Measurements from ENCODE around the gene CD82.

The CD82 gene

DNA sequence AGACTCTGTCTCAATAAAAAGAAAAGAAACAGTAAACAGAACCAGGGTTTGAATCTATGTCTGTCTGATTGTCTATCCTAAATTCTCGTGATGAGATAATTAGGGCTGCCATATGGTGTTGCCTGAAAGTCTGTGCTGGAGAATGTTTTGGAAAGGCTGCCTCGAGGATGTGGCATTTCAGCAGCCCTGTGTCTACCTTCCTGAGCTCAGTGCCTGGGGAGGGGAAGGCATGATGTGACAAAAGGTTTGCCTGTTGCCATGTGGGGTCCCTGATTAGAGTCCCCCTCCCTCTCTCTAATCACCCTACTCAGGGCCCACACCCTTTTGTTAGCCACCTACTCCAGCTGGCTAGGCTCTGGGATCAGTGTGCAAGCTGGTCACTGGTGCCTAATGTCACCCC is 15.2 kb downstream of the CD82 start:
- TF ChIP-seq SPI1 (IDR thresholded peaks at IDR 0.05; ENCODE audit: low read depth, low read length), result no peak
- TF ChIP-seq POLR2AphosphoS5 (IDR thresholded peaks at IDR 0.05; ENCODE audit: low read depth, low read length), result no peak
- TF ChIP-seq PAX5 (IDR thresholded peaks at IDR 0.05; ENCODE audit: insufficient read depth, low read length, severe bottlenecking), result no peak
- TF ChIP-seq POU2F2 (IDR thresholded peaks at IDR 0.05; ENCODE audit: low read depth, low read length), result no peak
- TF ChIP-seq POLR2A (IDR thresholded peaks at IDR 0.05; ENCODE audit: low read depth, low read length), result no peak
- TF ChIP-seq TAF1 (IDR thresholded peaks at IDR 0.05; ENCODE audit: low read depth, low read length), result no peak
- FAIRE-seq (no peak), DNase-seq (ENCODE audit: insufficient read length, low spot score) (no peak)

- DNase-seq (ENCODE audit: insufficient read length, low spot score), result no peak
- FAIRE-seq, result no peak
- TF ChIP-seq POLR2AphosphoS5 (IDR thresholded peaks at IDR 0.05; ENCODE audit: low read depth, low read length) (no peak), POLR2A (IDR thresholded peaks at IDR 0.05; ENCODE audit: low read depth, low read length) (no peak)
These were observed 15.8 kb downstream of the CD82 start for GRCh38 chr11:44581246-44581645.

DNA sequence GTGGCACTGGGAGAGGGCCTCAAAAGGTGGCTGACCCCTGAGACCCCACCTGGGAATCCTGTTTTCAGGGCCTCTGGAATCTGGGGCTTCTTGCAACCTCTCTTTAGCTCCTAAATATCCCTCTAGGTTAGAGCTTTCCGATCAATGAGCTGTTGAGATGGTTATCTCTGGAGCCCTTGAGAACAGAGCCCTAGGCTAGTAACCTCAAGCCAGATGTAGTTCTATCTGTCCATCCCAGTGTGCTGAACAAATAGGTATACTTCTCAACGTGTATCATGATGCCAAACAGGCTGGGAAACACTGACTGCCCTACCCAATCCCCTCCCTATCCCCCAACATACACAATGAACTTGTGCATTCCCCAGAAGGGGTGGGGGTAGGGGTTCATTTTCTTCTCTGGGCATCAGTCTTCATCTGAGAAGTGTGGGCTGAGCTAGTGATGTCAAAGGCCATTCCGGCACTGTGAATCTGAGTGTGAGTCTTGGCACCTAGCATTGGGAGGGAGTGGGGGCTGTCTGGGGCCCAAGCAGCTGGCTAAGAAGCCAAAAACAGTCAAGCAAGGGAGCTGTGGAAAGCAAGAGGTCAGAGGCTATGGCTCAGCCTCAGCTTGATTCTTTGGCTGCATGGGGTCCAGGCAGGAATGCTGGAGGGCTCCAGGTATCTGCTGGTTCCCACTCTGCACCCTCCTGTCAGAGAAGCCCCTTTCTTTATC is 17.3 kb downstream of the CD82 start:
- no peak for DNase-seq (ENCODE audit: insufficient read length, low spot score)
- no peak for TF ChIP-seq TAF1 (IDR thresholded peaks at IDR 0.05; ENCODE audit: low read depth, low read length)
- no peak for TF ChIP-seq PAX5 (IDR thresholded peaks at IDR 0.05; ENCODE audit: insufficient read depth, low read length, severe bottlenecking)
- TF ChIP-seq SPI1 (IDR thresholded peaks at IDR 0.05; ENCODE audit: low read depth, low read length), result no peak
- TF ChIP-seq POLR2A (IDR thresholded peaks at IDR 0.05; ENCODE audit: low read depth, low read length), result no peak
- no peak for TF ChIP-seq POLR2AphosphoS5 (IDR thresholded peaks at IDR 0.05; ENCODE audit: low read depth, low read length)
- no peak for TF ChIP-seq POU2F2 (IDR thresholded peaks at IDR 0.05; ENCODE audit: low read depth, low read length)
- no peak for FAIRE-seq

DNA sequence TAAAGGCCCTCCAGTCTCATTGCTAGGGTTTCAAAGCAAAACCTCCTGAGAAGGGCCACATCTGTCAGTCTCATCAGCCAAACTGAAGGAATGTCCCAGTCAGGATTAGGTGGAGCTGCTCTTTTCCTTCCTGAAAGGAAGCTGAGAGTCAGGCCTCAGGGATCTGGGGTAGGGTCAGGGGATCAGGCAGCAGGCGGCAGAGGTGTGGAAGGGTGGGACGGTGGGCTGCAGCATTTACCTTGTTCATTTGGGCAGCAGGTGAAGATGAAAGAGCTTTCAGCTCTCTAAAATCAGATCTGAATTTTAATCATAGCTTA is 17.8 kb downstream of the CD82 start:
- FAIRE-seq, result no peak

GRCh38 chr11:44585421-44585820 is 20.0 kb downstream of the CD82 start:
- FAIRE-seq, result no peak
- TF ChIP-seq SPI1 (IDR thresholded peaks at IDR 0.05; ENCODE audit: low read depth, low read length) (no peak), POLR2AphosphoS5 (IDR thresholded peaks at IDR 0.05; ENCODE audit: low read depth, low read length) (no peak), POLR2A (IDR thresholded peaks at IDR 0.05; ENCODE audit: low read depth, low read length) (no peak), PAX5 (IDR thresholded peaks at IDR 0.05; ENCODE audit: insufficient read depth, low read length, severe bottlenecking) (no peak)
- DNase-seq (ENCODE audit: insufficient read length, low spot score), result no peak

More for the DNA sequence above, 17.8 kb downstream of the CD82 start:
- no peak for TF ChIP-seq POLR2A (IDR thresholded peaks at IDR 0.05; ENCODE audit: low read depth, low read length)
- no peak for TF ChIP-seq SPI1 (IDR thresholded peaks at IDR 0.05; ENCODE audit: low read depth, low read length)
- no peak for TF ChIP-seq POU2F2 (IDR thresholded peaks at IDR 0.05; ENCODE audit: low read depth, low read length)
- TF ChIP-seq POLR2AphosphoS5 (IDR thresholded peaks at IDR 0.05; ENCODE audit: low read depth, low read length), result no peak
- no peak for TF ChIP-seq PAX5 (IDR thresholded peaks at IDR 0.05; ENCODE audit: insufficient read depth, low read length, severe bottlenecking)
- no peak for TF ChIP-seq TAF1 (IDR thresholded peaks at IDR 0.05; ENCODE audit: low read depth, low read length)
- no peak for DNase-seq (ENCODE audit: insufficient read length, low spot score)

GRCh38 chr11:44589301-44589700 is 23.8 kb downstream of the CD82 start:
- FAIRE-seq, result no peak
- no peak for DNase-seq (ENCODE audit: insufficient read length, low spot score)
- TF ChIP-seq PAX5 (IDR thresholded peaks at IDR 0.05; ENCODE audit: insufficient read depth, low read length, severe bottlenecking) (no peak), POLR2AphosphoS5 (IDR thresholded peaks at IDR 0.05; ENCODE audit: low read depth, low read length) (no peak), POU2F2 (IDR thresholded peaks at IDR 0.05; ENCODE audit: low read depth, low read length) (no peak), POLR2A (IDR thresholded peaks at IDR 0.05; ENCODE audit: low read depth, low read length) (no peak), SPI1 (IDR thresholded peaks at IDR 0.05; ENCODE audit: low read depth, low read length) (no peak), TAF1 (IDR thresholded peaks at IDR 0.05; ENCODE audit: low read depth, low read length) (no peak)

DNA sequence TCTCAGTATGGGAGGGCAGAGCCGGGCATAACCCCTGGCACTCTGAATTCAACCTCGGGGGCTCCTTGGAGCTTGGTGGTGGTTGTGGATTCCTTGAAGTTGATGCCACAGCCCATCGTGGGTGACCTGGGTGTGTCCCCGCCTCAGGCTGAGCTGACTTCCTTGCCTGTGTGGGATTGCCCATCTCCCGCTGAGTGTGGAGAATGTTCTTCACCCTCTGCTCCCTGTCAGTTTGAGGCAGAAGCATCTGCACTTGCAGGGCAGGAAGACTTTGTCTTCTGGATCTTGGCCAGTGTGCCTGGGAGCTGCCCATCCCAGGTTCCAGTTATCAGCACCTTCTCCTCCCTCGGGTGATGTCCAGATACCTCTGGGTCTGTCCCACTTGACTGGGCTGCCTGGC is 25.3 kb downstream of the CD82 start:
- FAIRE-seq (peak; percentile 16), DNase-seq (ENCODE audit: insufficient read length, low spot score) (no peak)
- no peak for TF ChIP-seq PAX5 (IDR thresholded peaks at IDR 0.05; ENCODE audit: insufficient read depth, low read length, severe bottlenecking)
- TF ChIP-seq POLR2AphosphoS5 (IDR thresholded peaks at IDR 0.05; ENCODE audit: low read depth, low read length), result no peak
- TF ChIP-seq POLR2A (IDR thresholded peaks at IDR 0.05; ENCODE audit: low read depth, low read length), result no peak
- no peak for TF ChIP-seq POU2F2 (IDR thresholded peaks at IDR 0.05; ENCODE audit: low read depth, low read length)
- TF ChIP-seq SPI1 (IDR thresholded peaks at IDR 0.05; ENCODE audit: low read depth, low read length), result no peak
- no peak for TF ChIP-seq TAF1 (IDR thresholded peaks at IDR 0.05; ENCODE audit: low read depth, low read length)

DNA sequence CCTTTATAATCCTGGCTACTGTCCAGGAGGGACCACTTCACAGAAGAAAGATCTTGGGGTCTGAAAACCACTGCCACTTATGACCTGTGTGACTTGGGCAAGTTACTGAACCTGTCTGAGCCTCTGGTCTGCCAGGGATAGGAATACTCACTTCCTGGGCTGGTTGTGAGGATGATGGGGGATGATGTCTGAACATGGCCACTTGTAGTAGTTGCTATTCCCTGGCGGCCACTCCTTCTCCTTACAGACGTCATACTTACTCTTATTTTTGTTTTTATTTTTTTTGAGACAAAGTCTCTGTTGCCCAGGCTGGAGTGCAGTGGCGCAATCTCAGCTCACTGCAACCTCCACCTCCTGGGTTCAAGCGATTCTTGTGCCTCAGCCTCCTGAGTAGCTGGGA is 26.1 kb downstream of the CD82 start:
- DNase-seq (ENCODE audit: insufficient read length, low spot score) (no peak), FAIRE-seq (no peak)
- TF ChIP-seq PAX5 (IDR thresholded peaks at IDR 0.05; ENCODE audit: insufficient read depth, low read length, severe bottlenecking), result no peak
- TF ChIP-seq TAF1 (IDR thresholded peaks at IDR 0.05; ENCODE audit: low read depth, low read length), result no peak

DNA sequence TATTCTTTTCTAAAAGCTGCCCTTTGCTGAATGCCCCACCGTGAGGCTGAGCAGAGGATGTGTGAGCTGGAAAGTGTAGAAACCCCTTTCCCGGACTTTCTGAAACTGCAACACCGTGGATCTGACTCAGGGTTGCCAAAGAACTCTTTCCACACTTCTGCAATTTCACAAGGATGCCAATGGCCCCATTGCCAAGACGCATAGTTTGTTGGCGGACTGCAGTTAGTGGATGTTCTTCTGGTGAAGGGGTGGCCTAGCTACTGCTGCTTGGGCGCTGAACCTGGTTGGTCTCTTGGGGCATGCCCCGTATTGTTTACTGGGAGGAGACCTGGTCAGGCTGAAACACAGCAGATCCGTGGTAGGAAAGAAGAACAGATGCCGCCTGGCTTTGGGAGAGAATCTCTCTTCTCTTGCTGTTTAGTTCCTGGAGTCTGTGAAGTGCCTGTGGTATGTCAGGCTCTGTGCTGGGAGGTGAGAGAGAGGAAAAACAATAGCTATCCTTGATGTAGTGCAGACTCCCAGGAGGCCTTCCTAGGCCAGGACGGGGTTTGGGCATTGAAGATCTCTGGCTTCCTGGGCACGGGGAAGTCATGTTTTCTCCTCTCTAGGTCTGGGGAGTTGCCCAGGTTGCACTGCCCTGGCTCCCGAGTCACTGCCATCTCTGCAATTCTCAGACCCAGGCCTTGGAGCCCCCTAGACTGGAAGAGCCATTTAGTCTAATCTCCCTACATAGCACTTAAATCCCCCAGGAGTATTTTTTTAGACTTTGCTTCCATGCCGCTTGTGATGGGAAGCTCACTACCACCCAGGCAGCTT is 26.9 kb downstream of the CD82 start:
- TF ChIP-seq SPI1 (IDR thresholded peaks at IDR 0.05; ENCODE audit: low read depth, low read length) (no peak), POLR2AphosphoS5 (IDR thresholded peaks at IDR 0.05; ENCODE audit: low read depth, low read length) (no peak), POLR2A (IDR thresholded peaks at IDR 0.05; ENCODE audit: low read depth, low read length) (no peak), POU2F2 (IDR thresholded peaks at IDR 0.05; ENCODE audit: low read depth, low read length) (no peak), PAX5 (IDR thresholded peaks at IDR 0.05; ENCODE audit: insufficient read depth, low read length, severe bottlenecking) (no peak), TAF1 (IDR thresholded peaks at IDR 0.05; ENCODE audit: low read depth, low read length) (no peak)
- FAIRE-seq (no peak), DNase-seq (ENCODE audit: insufficient read length, low spot score) (no peak)

DNA sequence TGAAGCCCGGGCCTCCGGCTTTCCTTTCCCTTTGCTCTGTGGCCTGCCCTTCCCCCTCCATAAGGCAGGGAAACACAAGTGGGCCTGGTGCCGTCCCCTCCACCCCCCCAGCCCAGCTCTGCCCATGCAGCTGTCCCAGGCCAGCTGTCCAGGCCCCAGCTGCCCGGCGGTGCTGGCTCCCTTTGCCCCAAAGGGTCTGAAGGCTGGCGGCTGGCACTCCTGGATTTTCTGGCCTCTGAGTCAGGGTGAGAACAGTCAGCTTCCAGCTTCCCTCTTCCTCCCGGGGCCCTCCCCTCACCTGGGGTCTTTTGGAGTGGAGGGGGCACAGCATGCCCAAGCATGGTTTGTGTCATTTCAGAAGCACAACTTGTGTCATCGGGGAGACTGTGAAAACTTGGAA is 27.8 kb downstream of the CD82 start:
- FAIRE-seq, result no peak
- TF ChIP-seq SPI1 (IDR thresholded peaks at IDR 0.05; ENCODE audit: low read depth, low read length), result no peak
- TF ChIP-seq POLR2AphosphoS5 (IDR thresholded peaks at IDR 0.05; ENCODE audit: low read depth, low read length), result no peak
- TF ChIP-seq PAX5 (IDR thresholded peaks at IDR 0.05; ENCODE audit: insufficient read depth, low read length, severe bottlenecking), result no peak
- no peak for TF ChIP-seq POU2F2 (IDR thresholded peaks at IDR 0.05; ENCODE audit: low read depth, low read length)
- no peak for TF ChIP-seq POLR2A (IDR thresholded peaks at IDR 0.05; ENCODE audit: low read depth, low read length)
- no peak for DNase-seq (ENCODE audit: insufficient read length, low spot score)
